ENCODE data around the gene CFAP221. TPM values are rescaled to one million over a fixed set of nuclear protein-coding genes. Genes with fewer than 3 reads are reported as not detected.
"Not testable (repeated sequence)": the region's sequence is repeated elsewhere in the genome, so short reads cannot be mapped to it uniquely, and the experiment has no call there.

The CFAP221 gene
- total RNA-seq, 8 experiments from 2014 or later = 0.52 to 18.7 (median 6.0) TPM; not detected in 1

DNA sequence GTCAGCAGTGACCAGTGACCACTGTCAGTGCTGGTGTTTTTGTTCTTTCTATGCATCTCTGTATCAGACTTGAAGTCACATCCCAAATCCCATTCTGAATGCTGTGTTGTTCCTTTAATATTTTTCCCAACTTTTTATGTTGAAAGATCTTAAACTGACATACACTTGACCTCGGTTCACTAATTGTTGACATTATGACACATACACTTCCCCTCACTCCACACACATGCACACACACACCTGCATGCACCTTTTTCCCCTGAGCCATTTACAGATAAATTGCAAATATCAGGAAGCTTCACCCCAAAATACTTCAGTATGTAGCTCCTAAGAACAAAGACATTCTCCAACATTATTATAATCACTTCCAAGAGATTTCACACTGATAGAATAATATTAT, 62.4 kb downstream of the CFAP221 start:
- 0 to 100% (median 56%) methylated on average over 1 of the region's 1 CpG; no CpG with 5 or more reads in 6 of the 10 experiments for WGBS, 10 experiments
- in situ Hi-C loops (cut with MboI; ENCODE audit: low pct_unique_long_range_greater_than_20kb in 2 of 9, low sequenced_read_pairs in 9 of 9, unreplicated experiment in 9 of 9) = no loop called here
- Histone ChIP-seq H3K4me3 (no peak overlapping the region), H3K4me1 (replicated peaks in 1 of 2) (no peaks in the 10 kb centered on the region), H3K27ac (no peak overlapping the region)
- no peak for ATAC-seq (replicated peaks in 6 of 8)

DNA sequence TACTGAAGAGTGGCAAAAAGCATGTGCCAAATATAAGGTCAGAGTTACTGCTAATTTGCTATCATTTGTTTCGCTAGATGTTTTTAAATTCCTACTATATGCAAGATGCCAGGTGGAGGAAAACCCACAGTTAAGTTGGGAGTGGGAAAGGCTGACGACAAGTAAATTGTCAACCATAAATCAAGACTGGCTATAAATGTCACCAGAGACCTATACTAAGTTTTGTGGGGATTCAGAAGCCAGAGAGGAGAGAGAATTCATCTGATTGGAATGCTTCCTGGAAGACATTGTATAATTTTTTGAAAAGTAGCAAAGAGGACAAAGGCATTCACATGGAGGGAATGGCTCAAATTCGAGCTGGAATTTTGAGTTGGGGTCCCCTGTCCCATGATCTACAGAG, 64.3 kb downstream of the CFAP221 start:
- no peak overlapping the region for H3K27ac ChIP-seq
- in situ Hi-C loops (cut with MboI; ENCODE audit: low pct_unique_long_range_greater_than_20kb in 2 of 9, low sequenced_read_pairs in 9 of 9, unreplicated experiment in 9 of 9) = no loop called here
- H3K4me3 ChIP-seq = no peak overlapping the region
- H3K4me1 ChIP-seq (replicated peaks in 1 of 2) = no peaks in the 10 kb centered on the region
- WGBS, 10 experiments = 0 to 53% (median 40%) methylated on average over 1 to 3 of the region's 3 CpGs; no CpG with 5 or more reads in 1 of the 10 experiments
- ATAC-seq (replicated peaks in 6 of 8) = no peak

DNA sequence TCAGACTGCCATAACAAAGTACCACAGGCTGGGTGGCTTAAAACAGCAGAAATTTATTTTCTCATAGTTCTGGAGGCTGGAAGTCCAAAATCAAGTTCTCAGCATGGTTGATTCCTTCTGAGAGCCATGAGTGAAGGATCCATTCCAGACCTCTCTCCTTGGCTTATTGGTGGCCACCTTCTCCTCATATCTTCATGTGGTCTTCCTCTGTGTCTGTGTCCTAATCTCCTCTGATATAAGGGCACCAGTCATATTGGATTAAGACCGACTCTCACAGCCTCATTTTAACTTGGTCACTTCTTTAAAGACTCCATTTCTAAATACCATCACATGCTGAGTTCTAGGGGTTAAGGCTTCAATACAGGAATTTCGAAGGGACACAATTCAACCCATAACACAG, 65.1 kb downstream of the CFAP221 start:
- no peaks in the 10 kb centered on the region for H3K4me1 ChIP-seq (replicated peaks in 1 of 2)
- H3K27ac ChIP-seq = no peak overlapping the region
- H3K4me3 ChIP-seq = no peak overlapping the region
- 0 to 88% (median 49%) methylated on average over 1 to 2 of the region's 2 CpGs; no CpG with 5 or more reads in 4 of the 10 experiments for WGBS, 10 experiments
- ATAC-seq (replicated peaks in 6 of 8) = no peak
- in situ Hi-C loops (cut with MboI; ENCODE audit: low pct_unique_long_range_greater_than_20kb in 2 of 9, low sequenced_read_pairs in 9 of 9, unreplicated experiment in 9 of 9) = no loop called here

GRCh38 chr2:119614140-119614539, 69.9 kb downstream of the CFAP221 start:
- H3K4me3 ChIP-seq; in situ Hi-C loops (cut with MboI; ENCODE audit: low pct_unique_long_range_greater_than_20kb in 2 of 9, low sequenced_read_pairs in 9 of 9, unreplicated experiment in 9 of 9); ATAC-seq (replicated peaks in 6 of 8); H3K4me1 ChIP-seq (replicated peaks in 1 of 2); H3K27ac ChIP-seq: not testable (repeated sequence)

GRCh38 chr2:119616421-119616820, 72.2 kb downstream of the CFAP221 start:
- Histone ChIP-seq H3K27ac (no peak overlapping the region), H3K4me3 (no peak overlapping the region), H3K4me1 (replicated peaks in 1 of 2) (no peaks in the 10 kb centered on the region)
- WGBS, 10 experiments = 28 to 100% (median 83%) methylated on average over 1 to 5 of the region's 6 CpGs; no CpG with 5 or more reads in 3 of the 10 experiments
- ATAC-seq (replicated peaks in 6 of 8) = no peak
- in situ Hi-C loops (cut with MboI; ENCODE audit: low pct_unique_long_range_greater_than_20kb in 2 of 9, low sequenced_read_pairs in 9 of 9, unreplicated experiment in 9 of 9) = no loop called here

GRCh38 chr2:119617455-119617854, 73.2 kb downstream of the CFAP221 start:
- no peak overlapping the region for H3K4me3 ChIP-seq
- 0 to 100% (median 83%) methylated on average over 1 to 2 of the region's 2 CpGs; no CpG with 5 or more reads in 1 of the 10 experiments for WGBS, 10 experiments

GRCh38 chr2:119618725-119619124, 74.5 kb downstream of the CFAP221 start:
- in situ Hi-C loops (cut with MboI; ENCODE audit: low pct_unique_long_range_greater_than_20kb in 2 of 9, low sequenced_read_pairs in 9 of 9, unreplicated experiment in 9 of 9); H3K27ac ChIP-seq; H3K4me3 ChIP-seq; H3K4me1 ChIP-seq (replicated peaks in 1 of 2); ATAC-seq (replicated peaks in 6 of 8): not testable (repeated sequence)
- WGBS, 10 experiments = 60 to 87% (median 77%) methylated on average over 1 to 4 of the region's 7 CpGs; no CpG with 5 or more reads in 6 of the 10 experiments

More at GRCh38 chr2:119617455-119617854, 73.2 kb downstream of the CFAP221 start:
- in situ Hi-C loops (cut with MboI; ENCODE audit: low pct_unique_long_range_greater_than_20kb in 2 of 9, low sequenced_read_pairs in 9 of 9, unreplicated experiment in 9 of 9) = no loop called here
- Histone ChIP-seq H3K27ac (no peak overlapping the region), H3K4me1 (replicated peaks in 1 of 2) (no peaks in the 10 kb centered on the region)
- no peak for ATAC-seq (replicated peaks in 6 of 8)

- in situ Hi-C loops (cut with MboI; ENCODE audit: low pct_unique_long_range_greater_than_20kb in 2 of 9, low sequenced_read_pairs in 9 of 9, unreplicated experiment in 9 of 9) = loop anchor here in 2 of 9 experiments (25.0 kb wide), 2 partner anchors 113 to 537 kb away; partner anchors contain the start of gene SCTR (in 1 of the 2)
- H3K4me3 ChIP-seq = no peak overlapping the region
- no peak for ATAC-seq (replicated peaks in 6 of 8)
- H3K27ac ChIP-seq = no peak overlapping the region
- peaks cover 0 to 6% of the 10 kb centered on the region in 2 donors for H3K4me1 ChIP-seq (replicated peaks in 1 of 2)
- 0 to 100% (median 85%) methylated on average over 1 to 3 of the region's 3 CpGs; no CpG with 5 or more reads in 1 of the 10 experiments for WGBS, 10 experiments
These were observed 81.0 kb downstream of the CFAP221 start for GRCh38 chr2:119625226-119625625.

GRCh38 chr2:119629323-119629825, 85.1 kb downstream of the CFAP221 start:
- Histone ChIP-seq H3K4me3 (no peak overlapping the region), H3K27ac (no peak overlapping the region), H3K4me1 (replicated peaks in 1 of 2) (peaks cover 0 to 6% of the 10 kb centered on the region in 2 donors)
- WGBS, 10 experiments = 71 to 83% (median 80%) methylated on average over 1 to 2 of the region's 5 CpGs; no CpG with 5 or more reads in 7 of the 10 experiments
- no peak for ATAC-seq (replicated peaks in 6 of 8)
- in situ Hi-C loops (cut with MboI; ENCODE audit: low pct_unique_long_range_greater_than_20kb in 2 of 9, low sequenced_read_pairs in 9 of 9, unreplicated experiment in 9 of 9) = loop anchor here in 2 of 9 experiments (25.0 kb wide), 2 partner anchors 117 to 533 kb away; partner anchors contain the start of gene SCTR (in 1 of the 2)

GRCh38 chr2:119630121-119630520, 85.9 kb downstream of the CFAP221 start:
- Histone ChIP-seq H3K27ac (no peak overlapping the region), H3K4me1 (replicated peaks in 1 of 2) (peaks cover 0 to 6% of the 10 kb centered on the region in 2 donors), H3K4me3 (no peak overlapping the region)
- no peak for ATAC-seq (replicated peaks in 6 of 8)
- in situ Hi-C loops (cut with MboI; ENCODE audit: low pct_unique_long_range_greater_than_20kb in 2 of 9, low sequenced_read_pairs in 9 of 9, unreplicated experiment in 9 of 9) = loop anchor here in 2 of 9 experiments (25.0 kb wide), 2 partner anchors 118 to 532 kb away; partner anchors contain the start of gene SCTR (in 1 of the 2)
- WGBS, 10 experiments = 23 to 100% (median 96%) methylated on average over 1 to 4 of the region's 4 CpGs; no CpG with 5 or more reads in 2 of the 10 experiments

GRCh38 chr2:119637371-119637770, 93.1 kb downstream of the CFAP221 start:
- peaks cover 18 to 24% of the 10 kb centered on the region in 2 donors for H3K4me1 ChIP-seq (replicated peaks in 1 of 2)
- no peak overlapping the region for H3K4me3 ChIP-seq
- WGBS, 10 experiments = 0 to 100% (median 75%) methylated on average over 1 to 4 of the region's 5 CpGs; no CpG with 5 or more reads in 1 of the 10 experiments
- in situ Hi-C loops (cut with MboI; ENCODE audit: low pct_unique_long_range_greater_than_20kb in 2 of 9, low sequenced_read_pairs in 9 of 9, unreplicated experiment in 9 of 9) = loop anchor here in 2 of 9 experiments (25.0 kb wide), 2 partner anchors 125 to 525 kb away; partner anchors contain the start of gene SCTR (in 1 of the 2)
- no peak overlapping the region for H3K27ac ChIP-seq
- ATAC-seq (replicated peaks in 6 of 8) = no peak

- no peak for ATAC-seq (replicated peaks in 6 of 8)
- Histone ChIP-seq H3K4me3 (no peak overlapping the region), H3K4me1 (replicated peaks in 1 of 2) (peaks cover 18 to 24% of the 10 kb centered on the region in 2 donors), H3K27ac (peak overlapping the region in 1 of 2 donors; percentile 25)
- in situ Hi-C loops (cut with MboI; ENCODE audit: low pct_unique_long_range_greater_than_20kb in 2 of 9, low sequenced_read_pairs in 9 of 9, unreplicated experiment in 9 of 9) = loop anchor here in 2 of 9 experiments (25.0 kb wide), 2 partner anchors 126 to 524 kb away; partner anchors contain the start of gene SCTR (in 1 of the 2)
- WGBS, 10 experiments = 33 to 100% (median 74%) methylated on average over 1 to 7 of the region's 12 CpGs; no CpG with 5 or more reads in 4 of the 10 experiments
These were observed 94.0 kb downstream of the CFAP221 start for GRCh38 chr2:119638246-119638645.

- Histone ChIP-seq H3K4me1 (replicated peaks in 1 of 2) (peaks cover 18 to 24% of the 10 kb centered on the region in 2 donors), H3K27ac (peak overlapping the region; percentile 9 to 58), H3K4me3 (no peak overlapping the region)
- in situ Hi-C loops (cut with MboI; ENCODE audit: low pct_unique_long_range_greater_than_20kb in 2 of 9, low sequenced_read_pairs in 9 of 9, unreplicated experiment in 9 of 9) = loop anchor here in 2 of 9 experiments (25.0 kb wide), 2 partner anchors 127 to 523 kb away; partner anchors contain the start of gene SCTR (in 1 of the 2)
- peak in 5 of 8 experiments; percentile 89 to 97 (median 95) for ATAC-seq (replicated peaks in 6 of 8)
- 0 to 56% (median 9%) methylated on average over 1 to 15 of the region's 19 CpGs; no CpG with 5 or more reads in 2 of the 10 experiments for WGBS, 10 experiments
These were observed 94.7 kb downstream of the CFAP221 start for GRCh38 chr2:119638685-119639554.
